Ishikawa (cell line): ENCODE data around the gene ZER1.

Source experiments
- CEBPB ChIP-seq: IDR thresholded peaks from 2 replicates; pipeline ENCODE4 v1.6.1; 2012
- CREB1 ChIP-seq: IDR thresholded peaks from 2 replicates; pipeline ENCODE4 v1.6.1; 2012; ENCODE audit warnings: low read depth
- EGR1 ChIP-seq: IDR thresholded peaks from 2 replicates; pipeline ENCODE4 v1.6.1; 2012
- EP300 ChIP-seq: IDR thresholded peaks from 2 replicates; pipeline ENCODE4 v1.6.1; 2012; ENCODE audit warnings: borderline replicate concordance
- FOXM1 ChIP-seq: IDR thresholded peaks from 2 replicates; pipeline ENCODE4 v1.6.1; 2012; ENCODE audit warnings: low read depth, borderline replicate concordance
- MAX ChIP-seq: IDR thresholded peaks from 2 replicates; pipeline ENCODE4 v1.6.1; 2012
- NFIC ChIP-seq: IDR thresholded peaks from 2 replicates; pipeline ENCODE4 v1.6.1; 2012
- RAD21 ChIP-seq: IDR thresholded peaks from 2 replicates; pipeline ENCODE4 v1.6.1; 2012; ENCODE audit warnings: low read depth
- REST ChIP-seq: IDR thresholded peaks from 2 replicates; pipeline ENCODE4 v1.6.1; 2012; ENCODE audit warnings: low read depth, mild to moderate bottlenecking
- TAF1 ChIP-seq: IDR thresholded peaks from 2 replicates; pipeline ENCODE4 v1.6.1; 2012; ENCODE audit warnings: low read depth, mild to moderate bottlenecking
- TCF12 ChIP-seq: IDR thresholded peaks from 2 replicates; pipeline ENCODE4 v1.6.1; 2012; ENCODE audit warnings: low read depth
- TEAD4 ChIP-seq: IDR thresholded peaks from 2 replicates; pipeline ENCODE4 v1.6.1; 2012
- USF1 ChIP-seq: IDR thresholded peaks from 2 replicates; pipeline ENCODE4 v1.6.1; 2012
- YY1 ChIP-seq: IDR thresholded peaks from 2 replicates; pipeline ENCODE4 v1.6.1; 2012; ENCODE audit warnings: low read depth
- ZBTB7A ChIP-seq: IDR thresholded peaks from 2 replicates; pipeline ENCODE4 v1.6.1; 2012; ENCODE audit warnings: low read depth

Gene ZER1

GRCh38 chr9:128771745-128772519, at the start of gene ZER1:
TSS of gene ZER1 (minus strand) at chr9:128771927. CDS start at chr9:128755565, 16,362 bp downstream.
- TF ChIP-seq USF1 (peak; percentile 50; the same call in 1 of the 2 replicates), CEBPB (no peak; the same call in 1 of the 2 replicates), MAX (peak; percentile 65), RAD21 (no peak; the same call in 1 of the 2 replicates), TCF12 (peak; percentile 57; the same call in 1 of the 2 replicates), CREB1 (peak; percentile 78), ZBTB7A (peak; percentile 48; the same call in 1 of the 2 replicates), NFIC (no peak), EGR1 (peak; percentile 42), TAF1 (peak; percentile 93), TEAD4 (no peak; the same call in 1 of the 2 replicates), FOXM1 (no peak), EP300 (no peak), YY1 (no peak), REST (no peak)

GRCh38 chr9:128820665-128821583, 49.2 kb upstream of the ZER1 start:
- TF ChIP-seq NFIC, result no peak
- TF ChIP-seq RAD21, result no peak
- TF ChIP-seq FOXM1, result no peak
- no peak for TF ChIP-seq ZBTB7A
- no peak for TF ChIP-seq TCF12
- no peak for TF ChIP-seq REST
- TF ChIP-seq CREB1, result no peak
- no peak for TF ChIP-seq EGR1
- TF ChIP-seq USF1, result no peak
- TF ChIP-seq TEAD4, result no peak
- TF ChIP-seq EP300, result no peak
- no peak for TF ChIP-seq YY1
- TF ChIP-seq MAX, result no peak
- TF ChIP-seq TAF1, result no peak
- no peak for TF ChIP-seq CEBPB

- TF ChIP-seq CEBPB (no peak), ZBTB7A (no peak), EGR1 (no peak), YY1 (no peak), NFIC (no peak), EP300 (no peak), TAF1 (no peak), RAD21 (no peak), TEAD4 (no peak)
Observed at GRCh38 chr9:128819716-128820664, 48.3 kb upstream of the ZER1 start.
